Stomach (tissue), 4 donors: ENCODE measurements around the gene SLFN12L.

Experiments
- CTCF ChIP-seq, 7 experiments: fragments of 450-650 bp in 4 of 7; fragments of 200-600 bp in 3 of 7; sonication (generic) in 3 of 7; IDR thresholded peaks; one replicate each; pipeline ENCODE4 v1.5.1; 2016 to 2019; ENCODE audit warnings: antibody characterized with exemption in 7 of 7, control low read depth in 2 of 7, mild to moderate bottlenecking in 1 of 7
- POLR2A ChIP-seq, 4 donors: fragments of 450-650 bp; IDR thresholded peaks; one replicate each; pipeline ENCODE4 v1.6.1; 2016; ENCODE audit warnings: antibody characterized with exemption in 4 of 4, control low read depth in 2 of 4, mild to moderate bottlenecking in 1 of 4, moderate library complexity in 1 of 4

- no peak for TF ChIP-seq CTCF (IDR thresholded peaks at IDR 0.05)
- no peak for TF ChIP-seq POLR2A (IDR thresholded peaks at IDR 0.05)
These were observed 40.9 kb upstream of the SLFN12L start, which contains the start of gene PEX12 for GRCh38 chr17:35578197-35578928.
